Fibroblast of skin of back (primary cell): ENCODE measurements around the gene CARD18.
A peak's percentile ranks its signal among the peaks of the same experiment; 100 is the strongest.
"Not testable (repeated sequence)": the region's sequence is repeated elsewhere in the genome, so short reads cannot be mapped to it uniquely, and the experiment has no call there.

Experiments used
- DNase-seq: peaks from one replicate; pipeline ENCODE4 v3.0.0-alpha.2; 2013

The CARD18 gene

GRCh38 chr11:105132716-105133511, 6.7 kb downstream of the CARD18 start:
- DNase-seq = peak; percentile 44

- DNase-seq = no peak
Measured at GRCh38 chr11:105130189-105130813, 9.3 kb downstream of the CARD18 start.

DNA sequence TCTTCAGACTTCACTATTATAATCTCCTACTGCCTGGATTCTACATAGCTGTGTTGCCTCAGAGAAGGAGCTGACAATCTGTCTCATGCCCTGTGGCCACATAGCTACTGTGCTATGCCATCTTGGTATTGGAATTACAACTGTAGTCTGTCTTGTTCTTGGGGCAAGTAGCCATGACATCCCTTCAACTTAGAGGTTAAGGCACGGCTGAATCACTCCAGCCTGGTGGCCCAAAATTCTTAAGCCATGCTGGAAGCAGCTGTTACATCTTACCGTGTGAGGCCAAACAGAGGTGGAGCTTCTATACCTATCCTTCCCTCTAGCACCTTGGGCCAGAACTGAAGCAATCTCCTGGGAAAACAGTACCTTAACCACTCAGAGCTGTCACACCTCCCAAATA, 14.8 kb downstream of the CARD18 start:
- DNase-seq = no peak

- no peak for DNase-seq
Measured at GRCh38 chr11:105111145-105111944, 28.2 kb downstream of the CARD18 start.

DNA sequence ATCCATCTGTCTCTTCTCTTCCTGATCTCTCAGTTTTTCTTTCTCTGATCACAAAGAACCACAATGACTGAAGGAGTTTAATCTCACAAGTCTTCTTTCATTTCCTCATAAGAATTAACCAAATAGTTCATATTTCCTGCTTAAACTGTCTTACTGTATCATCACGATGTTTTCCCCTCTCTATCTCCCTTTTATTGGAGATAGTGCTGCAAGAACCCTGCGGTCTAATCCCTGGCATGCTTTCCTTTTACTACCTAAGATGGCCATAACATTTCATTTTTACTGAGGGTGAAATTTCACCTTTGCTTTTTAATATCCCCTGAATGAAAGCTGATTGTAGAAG, 28.9 kb downstream of the CARD18 start:
- no peak for DNase-seq

DNA sequence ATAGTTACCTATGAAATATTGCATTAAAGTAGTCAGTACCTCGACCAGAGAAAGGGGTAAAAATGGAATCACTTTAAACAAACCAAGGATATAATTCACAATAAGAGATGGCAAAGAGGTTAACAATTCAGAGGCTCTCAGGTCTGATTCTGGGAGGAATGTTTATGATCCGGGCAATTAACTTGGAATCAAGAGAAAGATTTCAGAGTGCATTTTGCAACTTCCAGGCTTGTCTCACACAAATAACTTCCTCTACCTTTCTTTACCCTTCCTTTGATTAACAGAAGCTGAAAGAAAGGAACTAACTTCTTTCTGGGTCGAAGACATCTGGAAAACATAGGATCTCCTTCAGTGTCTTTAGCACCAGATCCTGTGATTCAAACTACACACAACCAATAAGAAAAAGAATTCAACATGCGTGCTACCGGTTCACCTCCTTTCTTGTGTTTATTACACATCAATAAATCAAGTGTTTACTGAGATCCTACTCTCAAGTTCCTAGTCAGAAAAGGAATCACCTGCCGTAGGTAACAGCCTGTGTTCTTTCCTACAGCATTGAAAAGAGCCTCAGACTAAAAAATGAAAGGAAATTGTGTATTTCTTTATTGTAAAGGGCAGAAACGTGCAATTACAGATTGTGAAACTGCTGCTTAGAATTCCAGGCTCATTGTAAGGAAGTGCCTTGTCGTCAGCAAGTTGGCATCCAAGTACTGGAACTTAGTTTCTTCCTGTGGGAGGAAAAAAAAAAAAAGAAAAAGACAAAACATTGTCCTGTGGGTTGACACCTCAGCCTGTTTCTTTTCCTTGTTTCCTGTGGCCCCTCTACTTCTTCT, 29.5 kb downstream of the CARD18 start:
- DNase-seq = peak; percentile 35

- DNase-seq = no peak
Measured at GRCh38 chr11:105109321-105109720, 30.2 kb downstream of the CARD18 start.

DNA sequence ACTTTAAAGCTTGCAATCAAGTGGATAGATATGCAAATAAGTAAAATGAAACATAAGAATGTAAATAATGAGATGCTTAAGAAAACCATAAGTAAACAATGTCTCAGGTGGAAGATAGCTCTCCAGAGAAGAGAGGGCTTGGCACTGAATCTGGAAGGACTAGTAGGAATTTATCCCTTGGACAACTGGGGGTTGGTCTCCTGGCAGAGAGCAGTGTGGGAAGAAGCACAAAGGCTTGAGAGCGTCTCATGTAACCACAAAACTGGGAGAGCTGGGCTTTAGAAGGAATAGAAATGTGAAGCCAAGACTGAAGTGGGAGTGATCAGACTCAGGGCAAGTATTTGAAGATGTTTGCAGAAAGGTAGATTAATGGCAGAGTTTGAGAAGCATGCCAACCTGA, 31.3 kb downstream of the CARD18 start:
- no peak for DNase-seq

GRCh38 chr11:105107226-105107825, 32.2 kb downstream of the CARD18 start:
- DNase-seq = not testable (repeated sequence)

GRCh38 chr11:105106140-105106539, 33.4 kb downstream of the CARD18 start:
- no peak for DNase-seq

GRCh38 chr11:105104292-105104691, 35.3 kb downstream of the CARD18 start:
- no peak for DNase-seq

DNA sequence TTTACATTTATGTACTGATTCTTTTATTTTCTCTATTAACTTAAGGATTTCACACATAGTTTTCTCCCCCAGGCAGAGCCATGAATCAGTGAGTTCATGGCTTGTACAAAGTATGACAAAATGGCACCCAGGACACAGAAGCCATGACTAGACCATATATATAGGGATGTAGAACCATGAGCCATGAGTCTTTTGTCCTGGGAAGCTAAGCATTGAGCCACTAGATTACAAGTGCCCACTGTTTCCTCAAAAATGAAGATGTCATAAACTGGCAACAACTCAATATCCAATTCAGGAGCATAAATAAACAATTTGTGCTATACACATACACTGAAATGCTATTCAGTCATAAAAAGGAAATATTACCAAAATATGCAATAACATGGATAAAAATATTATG, 36.2 kb downstream of the CARD18 start:
- DNase-seq = no peak

- DNase-seq = not testable (repeated sequence)
Measured at GRCh38 chr11:105102079-105102581, 37.4 kb downstream of the CARD18 start.

- no peak for DNase-seq
Measured at GRCh38 chr11:105100981-105101630, 38.5 kb downstream of the CARD18 start.

GRCh38 chr11:105100206-105100605, 39.4 kb downstream of the CARD18 start:
- DNase-seq = no peak

- DNase-seq = not testable (repeated sequence)
Measured at GRCh38 chr11:105099594-105099993, 40.0 kb downstream of the CARD18 start.

GRCh38 chr11:105092256-105093239, 47.0 kb downstream of the CARD18 start:
- no peak for DNase-seq
